ENCODE data around the gene ADH4.

DNA sequence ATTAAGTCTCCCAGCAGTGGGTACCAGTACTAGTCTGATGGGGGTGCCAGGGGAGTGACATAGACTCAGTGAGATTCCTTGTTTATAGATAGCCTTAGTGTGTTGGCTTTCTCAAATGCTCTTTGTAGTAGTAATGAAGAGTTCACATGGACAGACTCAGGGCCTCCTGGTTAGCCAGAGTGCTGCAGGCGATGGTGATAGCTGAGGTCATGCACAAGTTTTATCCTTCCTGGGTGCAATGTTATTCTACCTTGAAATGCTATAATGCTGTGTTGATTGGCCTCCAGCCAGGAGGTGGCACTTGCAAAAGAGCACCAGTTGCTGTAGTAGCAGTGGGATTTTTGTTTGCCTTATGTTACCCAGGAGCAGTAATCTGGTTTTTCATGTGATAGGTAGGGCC is 35.5 kb upstream of the ADH4 start:
- no peak for TF ChIP-seq CTCF (IDR thresholded peaks at IDR 0.05)
- no peak for TF ChIP-seq POLR2A (IDR thresholded peaks at IDR 0.05)

Measured in esophagus squamous epithelium (tissue), 4 donors.